K562 (cell line): ENCODE results near the gene BRICD5. TPM values are rescaled to one million over a fixed set of nuclear protein-coding genes. Genes with fewer than 3 reads are reported as not detected.

Source experiments
- BCL6 ChIP-seq: fragments of 250-450 bp; sonication (Bioruptor Pico); IDR thresholded peaks from 2 replicates; pipeline ENCODE4 v1.4.0; 2020
- EZH2 ChIP-seq: IDR thresholded peaks from 2 replicates; pipeline ENCODE4 v1.6.1; 2012; ENCODE audit warnings: low read depth, mild to moderate bottlenecking, inconsistent platforms, low read length, borderline replicate concordance
- FOXJ3 ChIP-seq: sonication (generic); formaldehyde crosslinking; IDR thresholded peaks from 2 replicates; pipeline ENCODE4 v1.4.0; 2020; ENCODE audit warnings: mild to moderate bottlenecking, missing genetic modification reagents
- GABPB2 ChIP-seq: fragments of 250-450 bp; sonication (Bioruptor Pico); conservative IDR thresholded peaks from 2 replicates; pipeline ENCODE4 v1.5.1; 2021; ENCODE audit warnings: mild to moderate bottlenecking
- HCFC1 ChIP-seq: IDR thresholded peaks from 2 replicates; pipeline ENCODE4 v1.6.1; 2012; ENCODE audit warnings: low read depth, low read length, improper control_type of control experiment
- NEUROD1 ChIP-seq: fragments of 150-350 bp; IDR thresholded peaks from 2 replicates; pipeline ENCODE4 v1.6.1; 2014; ENCODE audit warnings: borderline replicate concordance, low read length, low read depth; ENCODE audit not compliant: partially characterized antibody
- NR2C2 ChIP-seq, 2 experiments: fragments of 200-800 bp in 1 of 2; sonication (Bioruptor generic) in 1 of 2; sonication (generic) in 1 of 2; formaldehyde crosslinking in 1 of 2; IDR thresholded peaks; 2 replicates each; pipeline versions ENCODE4 v1.6.1 to v1.8.0; 2016 to 2022; ENCODE audit warnings: mild to moderate bottlenecking in 1 of 2, missing compliant biosample characterization in 1 of 2, missing genetic modification characterization in 1 of 2, missing genetic modification reagents in 1 of 2
- OTX1 ChIP-seq: fragments of 450-650 bp; formaldehyde crosslinking; IDR thresholded peaks from 2 replicates; pipeline ENCODE4 v1.4.0; 2022; ENCODE audit warnings: mild to moderate bottlenecking
- ZNF316 ChIP-seq: fragments of 450-650 bp; IDR thresholded peaks from 2 replicates; pipeline ENCODE4 v1.6.1; 2016
- polyA plus RNA-seq, 8 experiments: library from polyadenylated mRNA; depleted of rRNA in 4 of 8; stranded (reverse) in 5 of 8; unstranded in 3 of 8; fragments of >200 nt; fragmentation: Nextera tagmentation in 2 of 8; fragmentation: Illumina TruSeq in 1 of 8; extraction: Ambion mirVana in 2 of 8; extraction: Trizol in 1 of 8; gene quantifications; 2 replicates each; pipeline versions ENCODE4 v1.2.1 to v1.2.3, GENCODE V29; 2011 to 2014; ENCODE audit warnings: inconsistent platforms in 1 of 8, missing spikeins in 1 of 8
- total RNA-seq, 7 experiments: library from RNA; depleted of rRNA in 6 of 7; stranded (reverse); fragments of >200 nt in 6 of 7; fragmentation: Illumina TruSeq in 2 of 7; extraction: Trizol in 2 of 7; gene quantifications; 2 replicates each; pipeline versions ENCODE4 v1.2.1 to v1.2.3, GENCODE V29; 2011 to 2021; ENCODE audit warnings: low replicate concordance in 1 of 7
- TF ChIP-seq, protein P1 (sequence below), 2 experiments: fragments of 450-650 bp; IDR thresholded peaks; 2 replicates each; pipeline ENCODE4 v1.6.1; 2016
- TF ChIP-seq, protein P2 (sequence below), 2 experiments: fragments of 450-650 bp; IDR thresholded peaks; 2 replicates each; pipeline ENCODE4 v1.6.1; 2016; ENCODE audit warnings: mild to moderate bottlenecking in 2 of 2, borderline replicate concordance in 1 of 2, low read depth in 1 of 2, moderate library complexity in 1 of 2
- TF ChIP-seq, protein P3 (sequence below): sonication (generic); formaldehyde crosslinking; IDR thresholded peaks from 2 replicates; pipeline ENCODE4 v1.8.1; 2023; ENCODE audit warnings: missing genetic modification reagents, mild to moderate bottlenecking, borderline replicate concordance

Gene BRICD5
- total and polyA plus RNA-seq, 9 of the 15 experiments (the other 6 are each of a cell fraction or from before 2014, with no cell fraction given), result 0.24 to 15.1 (median 2.4) TPM; not detected in 1

DNA sequence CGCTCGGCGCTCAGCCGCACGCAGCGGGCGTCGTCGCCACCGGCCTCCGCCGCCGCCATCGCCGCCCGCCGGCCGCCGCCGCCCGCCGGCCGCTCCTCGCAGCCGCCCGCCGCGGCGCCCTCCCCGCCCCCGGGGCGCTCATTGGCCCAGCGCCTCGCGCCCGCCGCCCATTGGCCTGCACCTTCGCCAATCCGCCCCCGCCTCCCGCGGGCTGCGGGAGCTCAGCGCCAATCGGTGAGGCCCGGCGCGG, 4.0 kb upstream of the BRICD5 start, which contains the start of gene PGP (continued):
- TF ChIP-seq, protein P1, sequence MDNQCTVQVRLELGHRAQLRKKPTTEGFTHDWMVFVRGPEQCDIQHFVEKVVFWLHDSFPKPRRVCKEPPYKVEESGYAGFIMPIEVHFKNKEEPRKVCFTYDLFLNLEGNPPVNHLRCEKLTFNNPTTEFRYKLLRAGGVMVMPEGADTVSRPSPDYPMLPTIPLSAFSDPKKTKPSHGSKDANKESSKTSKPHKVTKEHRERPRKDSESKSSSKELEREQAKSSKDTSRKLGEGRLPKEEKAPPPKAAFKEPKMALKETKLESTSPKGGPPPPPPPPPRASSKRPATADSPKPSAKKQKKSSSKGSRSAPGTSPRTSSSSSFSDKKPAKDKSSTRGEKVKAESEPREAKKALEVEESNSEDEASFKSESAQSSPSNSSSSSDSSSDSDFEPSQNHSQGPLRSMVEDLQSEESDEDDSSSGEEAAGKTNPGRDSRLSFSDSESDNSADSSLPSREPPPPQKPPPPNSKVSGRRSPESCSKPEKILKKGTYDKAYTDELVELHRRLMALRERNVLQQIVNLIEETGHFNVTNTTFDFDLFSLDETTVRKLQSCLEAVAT (IDR thresholded peaks at IDR 0.05), result peak in 1 of 2 experiments; percentile 97; a peak in 2 of 4 replicates
- TF ChIP-seq BCL6, result peak; percentile 67; the same call in 1 of the 2 replicates
- no peak for TF ChIP-seq HCFC1
- peak; percentile 81; the same call in 1 of the 2 replicates for TF ChIP-seq EZH2
- no peak for TF ChIP-seq NR2C2 (CRISPR knock-in tag; IDR thresholded peaks at IDR 0.05)
- TF ChIP-seq NR2C2 (tag; IDR thresholded peaks at IDR 0.05), result 0 out of 2 replicates have a peak, but pooled peaks have one; percentile 31
- peak; percentile 96 for TF ChIP-seq OTX1 (CRISPR knock-in tag)
- TF ChIP-seq FOXJ3 (CRISPR knock-in tag), result no peak
- TF ChIP-seq GABPB2, result no peak
- TF ChIP-seq NEUROD1, result peak; percentile 100
- TF ChIP-seq, protein P2, sequence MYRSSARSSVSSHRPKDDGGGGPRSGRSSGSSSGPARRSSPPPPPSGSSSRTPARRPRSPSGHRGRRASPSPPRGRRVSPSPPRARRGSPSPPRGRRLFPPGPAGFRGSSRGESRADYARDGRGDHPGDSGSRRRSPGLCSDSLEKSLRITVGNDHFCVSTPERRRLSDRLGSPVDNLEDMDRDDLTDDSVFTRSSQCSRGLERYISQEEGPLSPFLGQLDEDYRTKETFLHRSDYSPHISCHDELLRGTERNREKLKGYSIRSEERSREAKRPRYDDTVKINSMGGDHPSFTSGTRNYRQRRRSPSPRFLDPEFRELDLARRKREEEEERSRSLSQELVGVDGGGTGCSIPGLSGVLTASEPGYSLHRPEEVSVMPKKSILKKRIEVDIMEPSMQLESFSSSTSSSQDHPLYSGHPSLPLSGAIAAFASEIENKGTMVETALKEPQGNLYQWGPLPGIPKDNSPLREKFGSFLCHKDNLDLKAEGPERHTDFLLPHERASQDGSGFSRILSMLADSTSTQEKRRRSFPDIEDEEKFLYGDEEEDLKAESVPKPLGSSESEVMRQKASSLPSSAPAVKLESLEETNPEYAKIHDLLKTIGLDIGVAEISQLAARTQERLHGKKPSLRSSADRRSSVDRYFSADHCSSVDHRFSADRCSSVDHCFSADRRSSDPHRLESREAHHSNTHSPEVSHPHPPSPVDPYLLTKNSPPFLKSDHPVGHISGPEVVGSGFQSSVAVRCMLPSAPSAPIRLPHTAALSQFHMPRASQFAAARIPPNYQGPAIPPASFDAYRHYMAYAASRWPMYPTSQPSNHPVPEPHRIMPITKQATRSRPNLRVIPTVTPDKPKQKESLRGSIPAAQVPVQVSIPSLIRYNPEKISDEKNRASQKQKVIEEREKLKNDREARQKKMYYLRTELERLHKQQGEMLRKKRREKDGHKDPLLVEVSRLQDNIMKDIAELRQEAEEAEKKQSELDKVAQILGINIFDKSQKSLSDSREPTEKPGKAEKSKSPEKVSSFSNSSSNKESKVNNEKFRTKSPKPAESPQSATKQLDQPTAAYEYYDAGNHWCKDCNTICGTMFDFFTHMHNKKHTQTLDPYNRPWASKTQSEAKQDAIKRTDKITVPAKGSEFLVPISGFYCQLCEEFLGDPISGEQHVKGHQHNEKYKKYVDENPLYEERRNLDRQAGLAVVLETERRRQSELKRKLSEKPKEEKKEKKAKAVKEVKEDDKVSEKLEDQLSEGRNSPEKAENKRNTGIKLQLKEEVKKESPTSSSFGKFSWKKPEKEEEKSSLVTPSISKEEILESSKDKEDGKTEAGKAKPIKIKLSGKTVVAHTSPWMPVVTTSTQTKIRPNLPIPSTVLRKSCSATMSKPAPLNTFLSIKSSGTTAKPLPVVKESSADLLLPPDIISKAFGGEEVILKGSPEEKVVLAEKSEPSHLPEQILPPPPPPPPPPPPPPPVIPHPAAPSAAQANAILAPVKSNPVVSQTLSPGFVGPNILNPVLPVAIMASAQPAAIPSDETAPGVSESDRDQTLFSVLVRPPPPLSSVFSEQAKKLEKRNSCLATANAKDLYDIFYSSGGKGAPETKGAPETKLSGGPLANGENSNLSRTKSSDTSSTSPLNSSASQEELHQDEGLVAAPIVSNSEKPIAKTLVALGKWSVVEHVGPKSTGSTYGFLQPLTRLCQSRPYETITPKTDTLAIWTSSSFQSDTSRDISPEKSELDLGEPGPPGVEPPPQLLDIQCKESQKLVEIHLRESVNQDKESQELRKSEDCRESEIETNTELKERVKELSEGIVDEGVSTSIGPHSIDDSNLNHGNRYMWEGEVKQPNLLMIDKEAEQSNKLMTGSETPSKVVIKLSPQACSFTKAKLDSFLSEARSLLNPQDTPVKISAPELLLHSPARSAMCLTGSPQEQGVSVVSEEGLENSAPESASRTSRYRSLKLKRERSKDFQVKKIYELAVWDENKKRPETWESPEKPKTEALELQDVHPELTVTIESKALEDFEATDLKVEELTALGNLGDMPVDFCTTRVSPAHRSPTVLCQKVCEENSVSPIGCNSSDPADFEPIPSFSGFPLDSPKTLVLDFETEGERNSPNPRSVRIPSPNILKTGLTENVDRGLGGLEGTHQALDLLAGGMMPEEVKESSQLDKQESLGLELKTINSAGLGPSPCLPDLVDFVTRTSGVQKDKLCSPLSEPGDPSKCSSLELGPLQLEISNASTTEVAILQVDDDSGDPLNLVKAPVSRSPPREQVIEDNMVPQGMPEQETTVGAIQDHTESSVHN (IDR thresholded peaks at IDR 0.05; ENCODE audit: borderline replicate concordance in 1 of 2, low read depth in 1 of 2), result no peak
- no peak for TF ChIP-seq ZNF316
- TF ChIP-seq, protein P3, sequence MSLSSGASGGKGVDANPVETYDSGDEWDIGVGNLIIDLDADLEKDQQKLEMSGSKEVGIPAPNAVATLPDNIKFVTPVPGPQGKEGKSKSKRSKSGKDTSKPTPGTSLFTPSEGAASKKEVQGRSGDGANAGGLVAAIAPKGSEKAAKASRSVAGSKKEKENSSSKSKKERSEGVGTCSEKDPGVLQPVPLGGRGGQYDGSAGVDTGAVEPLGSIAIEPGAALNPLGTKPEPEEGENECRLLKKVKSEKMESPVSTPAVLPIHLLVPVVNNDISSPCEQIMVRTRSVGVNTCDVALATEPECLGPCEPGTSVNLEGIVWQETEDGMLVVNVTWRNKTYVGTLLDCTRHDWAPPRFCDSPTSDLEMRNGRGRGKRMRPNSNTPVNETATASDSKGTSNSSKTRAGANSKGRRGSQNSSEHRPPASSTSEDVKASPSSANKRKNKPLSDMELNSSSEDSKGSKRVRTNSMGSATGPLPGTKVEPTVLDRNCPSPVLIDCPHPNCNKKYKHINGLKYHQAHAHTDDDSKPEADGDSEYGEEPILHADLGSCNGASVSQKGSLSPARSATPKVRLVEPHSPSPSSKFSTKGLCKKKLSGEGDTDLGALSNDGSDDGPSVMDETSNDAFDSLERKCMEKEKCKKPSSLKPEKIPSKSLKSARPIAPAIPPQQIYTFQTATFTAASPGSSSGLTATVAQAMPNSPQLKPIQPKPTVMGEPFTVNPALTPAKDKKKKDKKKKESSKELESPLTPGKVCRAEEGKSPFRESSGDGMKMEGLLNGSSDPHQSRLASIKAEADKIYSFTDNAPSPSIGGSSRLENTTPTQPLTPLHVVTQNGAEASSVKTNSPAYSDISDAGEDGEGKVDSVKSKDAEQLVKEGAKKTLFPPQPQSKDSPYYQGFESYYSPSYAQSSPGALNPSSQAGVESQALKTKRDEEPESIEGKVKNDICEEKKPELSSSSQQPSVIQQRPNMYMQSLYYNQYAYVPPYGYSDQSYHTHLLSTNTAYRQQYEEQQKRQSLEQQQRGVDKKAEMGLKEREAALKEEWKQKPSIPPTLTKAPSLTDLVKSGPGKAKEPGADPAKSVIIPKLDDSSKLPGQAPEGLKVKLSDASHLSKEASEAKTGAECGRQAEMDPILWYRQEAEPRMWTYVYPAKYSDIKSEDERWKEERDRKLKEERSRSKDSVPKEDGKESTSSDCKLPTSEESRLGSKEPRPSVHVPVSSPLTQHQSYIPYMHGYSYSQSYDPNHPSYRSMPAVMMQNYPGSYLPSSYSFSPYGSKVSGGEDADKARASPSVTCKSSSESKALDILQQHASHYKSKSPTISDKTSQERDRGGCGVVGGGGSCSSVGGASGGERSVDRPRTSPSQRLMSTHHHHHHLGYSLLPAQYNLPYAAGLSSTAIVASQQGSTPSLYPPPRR, result no peak
